HEK293 (cell line): ENCODE measurements around the gene PITHD1.

Source experiments
- CTCF ChIA-PET: fragments of 350-600 bp; formaldehyde crosslinking; extraction: SDS; loops from one replicate; lab custom pipeline; 2021; ENCODE audit warnings: antibody characterized with exemption; lab: Yijun Ruan, JAX
- POLR2A ChIA-PET: fragments of 300-600 bp; formaldehyde crosslinking; extraction: SDS; loops from one replicate; lab custom pipeline; 2020; ENCODE audit warnings: antibody characterized with exemption, inconsistent platforms; lab: Yijun Ruan, JAX
- H3K27ac ChIP-seq: fragments of 200-500 bp; sonication (Bioruptor generic); 2 replicates; pipeline ENCODE4 v1.5.1; 2014; ENCODE audit warnings: low read depth, low read length, control low read depth, inconsistent platforms; ENCODE audit errors: extremely low read depth
- H3K36me3 ChIP-seq, 2 experiments: fragments of 200-500 bp in 1 of 2; sonication (Bioruptor generic) in 1 of 2; 1 replicate in 1 of 2; 2 replicates in 1 of 2; pipeline ENCODE4 v1.5.1; 2014 to 2017; ENCODE audit warnings: inconsistent platforms in 2 of 2, low read length in 2 of 2; ENCODE audit not compliant: control insufficient read depth in 2 of 2, insufficient read depth in 1 of 2
- H3K4me1 ChIP-seq: fragments of 200-500 bp; sonication (Bioruptor generic); 2 replicates; pipeline ENCODE4 v1.5.1; 2014; ENCODE audit warnings: mild to moderate bottlenecking, low read length, inconsistent platforms; ENCODE audit not compliant: control insufficient read depth, insufficient read depth
- H3K4me3 ChIP-seq: 2 replicates; pipeline ENCODE4 v1.5.1; 2011; ENCODE audit warnings: low read depth, mild to moderate bottlenecking, control low read depth, low read length, moderate library complexity
- H3K9me3 ChIP-seq: fragments of 200-500 bp; sonication (Bioruptor generic); 2 replicates; pipeline ENCODE4 v1.5.1; 2014; ENCODE audit warnings: low read depth, low read length, inconsistent platforms; ENCODE audit not compliant: control insufficient read depth, insufficient read depth
- SCRT1 ChIP-seq: fragments of 450-650 bp; formaldehyde crosslinking; IDR thresholded peaks from 2 replicates; pipeline ENCODE4 v1.5.1; 2016; ENCODE audit warnings: missing biosample characterization, missing genetic modification characterization, borderline replicate concordance
- SCRT2 ChIP-seq: fragments of 450-650 bp; formaldehyde crosslinking; IDR thresholded peaks from 2 replicates; pipeline ENCODE4 v1.5.1; 2016; ENCODE audit warnings: missing biosample characterization, missing genetic modification characterization
- ZNF138 ChIP-seq: fragments of 450-650 bp; formaldehyde crosslinking; IDR thresholded peaks from 2 replicates; pipeline ENCODE4 v1.5.1; 2016; ENCODE audit warnings: missing biosample characterization, missing genetic modification characterization, borderline replicate concordance
- ZNF302 ChIP-seq: fragments of 450-650 bp; formaldehyde crosslinking; IDR thresholded peaks from 2 replicates; pipeline ENCODE4 v1.5.1; 2016; ENCODE audit warnings: missing biosample characterization, missing genetic modification characterization, low read depth
- ZNF311 ChIP-seq: fragments of 450-650 bp; formaldehyde crosslinking; IDR thresholded peaks from 2 replicates; pipeline ENCODE4 v1.5.1; 2017; ENCODE audit warnings: missing biosample characterization, missing genetic modification characterization, borderline replicate concordance
- ZNF501 ChIP-seq: fragments of 450-650 bp; formaldehyde crosslinking; IDR thresholded peaks from 2 replicates; pipeline ENCODE4 v1.5.1; 2016; ENCODE audit warnings: missing biosample characterization, missing genetic modification characterization
- ZNF610 ChIP-seq: fragments of 450-650 bp; formaldehyde crosslinking; IDR thresholded peaks from 2 replicates; pipeline ENCODE4 v1.5.1; 2016; ENCODE audit warnings: missing biosample characterization, missing genetic modification characterization, borderline replicate concordance
- ZSCAN16 ChIP-seq: fragments of 450-650 bp; formaldehyde crosslinking; IDR thresholded peaks from 2 replicates; pipeline ENCODE4 v1.5.1; 2016; ENCODE audit warnings: missing biosample characterization, missing genetic modification characterization
- TF ChIP-seq, protein P1 (sequence below): fragments of 450-650 bp; formaldehyde crosslinking; IDR thresholded peaks from 2 replicates; pipeline ENCODE4 v1.5.1; 2016; ENCODE audit warnings: missing biosample characterization, missing genetic modification characterization
- TF ChIP-seq, protein P2 (sequence below): fragments of 450-650 bp; formaldehyde crosslinking; IDR thresholded peaks from 2 replicates; pipeline ENCODE4 v1.5.1; 2016; ENCODE audit warnings: missing biosample characterization, missing genetic modification characterization
- TF ChIP-seq, protein P3 (sequence below): sonication (generic); formaldehyde crosslinking; IDR thresholded peaks from 2 replicates; pipeline ENCODE4 v1.8.1; 2022; ENCODE audit warnings: mild to moderate bottlenecking, moderate library complexity, missing genetic modification reagents
- TF ChIP-seq, protein P4 (sequence below): fragments of 450-650 bp; formaldehyde crosslinking; IDR thresholded peaks from 2 replicates; pipeline ENCODE4 v1.5.1; 2016; ENCODE audit warnings: missing biosample characterization, missing genetic modification characterization, borderline replicate concordance

PITHD1 gene

DNA sequence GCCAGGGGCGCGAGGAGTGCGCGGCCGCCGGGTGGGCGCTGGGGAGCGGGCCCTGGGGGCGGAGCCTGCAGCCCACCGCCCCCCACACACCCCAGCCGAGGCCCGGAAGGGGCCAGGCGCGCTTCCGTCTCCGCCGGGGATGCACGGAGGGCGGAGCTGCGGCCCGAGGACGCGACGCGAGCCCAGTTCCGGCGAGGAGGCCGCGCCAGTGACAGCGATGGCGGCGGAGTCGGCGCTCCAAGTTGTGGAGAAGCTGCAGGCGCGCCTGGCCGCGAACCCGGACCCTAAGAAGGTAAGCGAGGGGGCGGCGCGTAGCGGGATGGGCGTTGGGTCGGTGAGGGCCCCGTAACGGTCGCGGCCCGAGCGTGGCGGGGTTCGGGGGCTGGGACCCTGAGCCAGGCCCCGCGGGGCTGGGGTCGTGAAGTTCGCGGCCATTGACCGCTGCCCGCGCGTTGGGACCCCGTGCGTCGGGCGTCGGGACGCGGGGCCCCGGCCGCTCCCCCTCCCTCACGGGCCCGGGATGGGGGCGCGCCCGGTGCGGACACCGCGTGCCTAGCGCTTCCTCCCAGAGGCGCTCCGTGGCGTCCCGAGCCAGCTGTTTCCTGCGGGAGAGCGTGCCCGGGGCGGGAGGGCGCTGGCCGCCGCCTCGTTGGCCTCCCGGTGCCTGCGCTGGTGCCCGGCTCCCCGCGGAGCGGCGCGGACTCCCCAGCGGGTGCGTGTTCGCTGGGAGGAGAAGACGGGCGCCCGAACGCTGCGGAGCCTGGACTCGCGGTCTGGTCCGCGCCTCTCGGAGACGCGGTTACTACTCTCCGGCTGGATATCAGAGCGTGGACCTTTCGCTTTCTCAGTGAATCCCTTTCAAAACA, 34.7 kb upstream of the PITHD1 start, which contains the start of gene ELOA (continued):
- TF ChIP-seq ZSCAN16 = no peak
- TF ChIP-seq, protein P1, sequence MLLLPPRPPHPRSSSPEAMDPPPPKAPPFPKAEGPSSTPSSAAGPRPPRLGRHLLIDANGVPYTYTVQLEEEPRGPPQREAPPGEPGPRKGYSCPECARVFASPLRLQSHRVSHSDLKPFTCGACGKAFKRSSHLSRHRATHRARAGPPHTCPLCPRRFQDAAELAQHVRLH (tag by site-specific recombination) = no peak
- no peak for TF ChIP-seq ZNF138
- TF ChIP-seq ZNF302 (tag by site-specific recombination) = no peak
- no peak for TF ChIP-seq ZNF311
- TF ChIP-seq, protein P2, sequence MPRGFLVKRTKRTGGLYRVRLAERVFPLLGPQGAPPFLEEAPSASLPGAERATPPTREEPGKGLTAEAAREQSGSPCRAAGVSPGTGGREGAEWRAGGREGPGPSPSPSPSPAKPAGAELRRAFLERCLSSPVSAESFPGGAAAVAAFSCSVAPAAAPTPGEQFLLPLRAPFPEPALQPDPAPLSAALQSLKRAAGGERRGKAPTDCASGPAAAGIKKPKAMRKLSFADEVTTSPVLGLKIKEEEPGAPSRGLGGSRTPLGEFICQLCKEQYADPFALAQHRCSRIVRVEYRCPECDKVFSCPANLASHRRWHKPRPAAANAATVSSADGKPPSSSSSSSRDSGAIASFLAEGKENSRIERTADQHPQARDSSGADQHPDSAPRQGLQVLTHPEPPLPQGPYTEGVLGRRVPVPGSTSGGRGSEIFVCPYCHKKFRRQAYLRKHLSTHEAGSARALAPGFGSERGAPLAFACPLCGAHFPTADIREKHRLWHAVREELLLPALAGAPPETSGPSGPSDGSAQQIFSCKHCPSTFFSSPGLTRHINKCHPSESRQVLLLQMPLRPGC (tag by site-specific recombination) = no peak
- TF ChIP-seq ZNF501 (tag by site-specific recombination) = no peak
- 0 out of 2 replicates have a peak, but pooled peaks have one; percentile 23 for TF ChIP-seq ZNF610 (tag by site-specific recombination)
- TF ChIP-seq, protein P3, sequence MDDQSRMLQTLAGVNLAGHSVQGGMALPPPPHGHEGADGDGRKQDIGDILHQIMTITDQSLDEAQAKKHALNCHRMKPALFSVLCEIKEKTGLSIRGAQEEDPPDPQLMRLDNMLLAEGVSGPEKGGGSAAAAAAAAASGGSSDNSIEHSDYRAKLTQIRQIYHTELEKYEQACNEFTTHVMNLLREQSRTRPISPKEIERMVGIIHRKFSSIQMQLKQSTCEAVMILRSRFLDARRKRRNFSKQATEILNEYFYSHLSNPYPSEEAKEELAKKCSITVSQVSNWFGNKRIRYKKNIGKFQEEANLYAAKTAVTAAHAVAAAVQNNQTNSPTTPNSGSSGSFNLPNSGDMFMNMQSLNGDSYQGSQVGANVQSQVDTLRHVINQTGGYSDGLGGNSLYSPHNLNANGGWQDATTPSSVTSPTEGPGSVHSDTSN (CRISPR knock-in tag) = peak; percentile 70

DNA sequence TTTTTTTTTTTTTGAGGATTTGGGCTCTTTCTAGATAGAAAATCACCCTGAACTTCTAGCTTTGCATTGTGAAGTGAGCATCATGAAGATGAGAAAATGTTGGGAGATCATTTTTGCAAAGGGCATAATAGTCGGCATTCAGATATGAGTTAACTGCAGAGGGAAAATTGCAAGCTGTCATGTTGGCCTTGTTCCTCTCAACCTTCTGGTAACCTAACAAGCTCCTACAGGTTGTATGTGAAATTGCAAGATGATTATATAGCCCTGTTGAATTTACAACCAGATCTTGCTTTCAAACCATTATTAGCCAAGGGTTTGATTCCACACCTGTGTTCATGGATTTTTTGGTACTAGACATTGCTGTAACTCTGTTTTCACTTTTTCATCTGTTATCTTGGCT, 32.7 kb upstream of the PITHD1 start:
- Histone ChIP-seq H3K27ac (no peak overlapping the region), H3K4me1 (peaks cover 5% of the 10 kb centered on the region), H3K9me3 (no peaks in the 10 kb centered on the region), H3K36me3 (peaks cover 4 to 47% of the 10 kb centered on the region in 2 experiments; a peak in 2 of 3 replicates), H3K4me3 (no peak overlapping the region; the same call in 1 of the 2 replicates)
- TF ChIP-seq, protein P4, sequence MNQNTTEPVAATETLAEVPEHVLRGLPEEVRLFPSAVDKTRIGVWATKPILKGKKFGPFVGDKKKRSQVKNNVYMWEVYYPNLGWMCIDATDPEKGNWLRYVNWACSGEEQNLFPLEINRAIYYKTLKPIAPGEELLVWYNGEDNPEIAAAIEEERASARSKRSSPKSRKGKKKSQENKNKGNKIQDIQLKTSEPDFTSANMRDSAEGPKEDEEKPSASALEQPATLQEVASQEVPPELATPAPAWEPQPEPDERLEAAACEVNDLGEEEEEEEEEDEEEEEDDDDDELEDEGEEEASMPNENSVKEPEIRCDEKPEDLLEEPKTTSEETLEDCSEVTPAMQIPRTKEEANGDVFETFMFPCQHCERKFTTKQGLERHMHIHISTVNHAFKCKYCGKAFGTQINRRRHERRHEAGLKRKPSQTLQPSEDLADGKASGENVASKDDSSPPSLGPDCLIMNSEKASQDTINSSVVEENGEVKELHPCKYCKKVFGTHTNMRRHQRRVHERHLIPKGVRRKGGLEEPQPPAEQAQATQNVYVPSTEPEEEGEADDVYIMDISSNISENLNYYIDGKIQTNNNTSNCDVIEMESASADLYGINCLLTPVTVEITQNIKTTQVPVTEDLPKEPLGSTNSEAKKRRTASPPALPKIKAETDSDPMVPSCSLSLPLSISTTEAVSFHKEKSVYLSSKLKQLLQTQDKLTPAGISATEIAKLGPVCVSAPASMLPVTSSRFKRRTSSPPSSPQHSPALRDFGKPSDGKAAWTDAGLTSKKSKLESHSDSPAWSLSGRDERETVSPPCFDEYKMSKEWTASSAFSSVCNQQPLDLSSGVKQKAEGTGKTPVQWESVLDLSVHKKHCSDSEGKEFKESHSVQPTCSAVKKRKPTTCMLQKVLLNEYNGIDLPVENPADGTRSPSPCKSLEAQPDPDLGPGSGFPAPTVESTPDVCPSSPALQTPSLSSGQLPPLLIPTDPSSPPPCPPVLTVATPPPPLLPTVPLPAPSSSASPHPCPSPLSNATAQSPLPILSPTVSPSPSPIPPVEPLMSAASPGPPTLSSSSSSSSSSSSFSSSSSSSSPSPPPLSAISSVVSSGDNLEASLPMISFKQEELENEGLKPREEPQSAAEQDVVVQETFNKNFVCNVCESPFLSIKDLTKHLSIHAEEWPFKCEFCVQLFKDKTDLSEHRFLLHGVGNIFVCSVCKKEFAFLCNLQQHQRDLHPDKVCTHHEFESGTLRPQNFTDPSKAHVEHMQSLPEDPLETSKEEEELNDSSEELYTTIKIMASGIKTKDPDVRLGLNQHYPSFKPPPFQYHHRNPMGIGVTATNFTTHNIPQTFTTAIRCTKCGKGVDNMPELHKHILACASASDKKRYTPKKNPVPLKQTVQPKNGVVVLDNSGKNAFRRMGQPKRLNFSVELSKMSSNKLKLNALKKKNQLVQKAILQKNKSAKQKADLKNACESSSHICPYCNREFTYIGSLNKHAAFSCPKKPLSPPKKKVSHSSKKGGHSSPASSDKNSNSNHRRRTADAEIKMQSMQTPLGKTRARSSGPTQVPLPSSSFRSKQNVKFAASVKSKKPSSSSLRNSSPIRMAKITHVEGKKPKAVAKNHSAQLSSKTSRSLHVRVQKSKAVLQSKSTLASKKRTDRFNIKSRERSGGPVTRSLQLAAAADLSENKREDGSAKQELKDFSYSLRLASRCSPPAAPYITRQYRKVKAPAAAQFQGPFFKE (tag by site-specific recombination) = no peak
- TF ChIP-seq SCRT1 = peak; percentile 50; the same call in 1 of the 2 replicates
- TF ChIP-seq ZNF302 (tag by site-specific recombination) = no peak
- peak; percentile 92 for TF ChIP-seq SCRT2 (tag by site-specific recombination)
- ChIA-PET POLR2A (interaction anchor here (0.7 to 3.5 kb wide), 4 partner anchors 9 to 54 kb away, joined by 3 to 17 read pairs (median 4); partner anchors contain the start of genes PITHD1 and RPL11), CTCF (interaction anchor here (0.7 to 2.2 kb wide), 9 partner anchors 8 to 110 kb away, joined by 3 to 10 read pairs (median 4); partner anchors contain the start of gene RPL11)
